Vagina (tissue), 2 donors: ENCODE results near the gene PPP2R2B. TPM values are rescaled to one million over a fixed set of nuclear protein-coding genes. Genes with fewer than 3 reads are reported as not detected.

Source experiments
- DNase-seq, 2 donors: peaks; one replicate each; pipeline ENCODE4 v3.0.0-alpha.2; 2017; ENCODE audit errors: extremely low spot score in 2 of 2
- H3K27ac ChIP-seq: fragments of 200-600 bp; sonication (generic); one replicate; pipeline ENCODE4 v1.5.1; 2019
- H3K27me3 ChIP-seq: fragments of 200-600 bp; sonication (generic); one replicate; pipeline ENCODE4 v1.5.1; 2019
- H3K36me3 ChIP-seq, 2 donors: fragments of 200-600 bp; sonication (generic); one replicate each; pipeline ENCODE4 v1.5.1; 2017 to 2019
- H3K4me1 ChIP-seq: fragments of 200-600 bp; sonication (generic); one replicate; pipeline ENCODE4 v1.5.1; 2019
- H3K4me3 ChIP-seq, 2 donors: fragments of 200-600 bp; sonication (generic); 1 replicate in 1 of 2; 2 replicates in 1 of 2; pipeline ENCODE4 v1.5.1; 2016 to 2019
- H3K9me3 ChIP-seq: fragments of 200-600 bp; sonication (generic); one replicate; pipeline ENCODE4 v1.5.1; 2019
- POLR2A ChIP-seq, 2 donors: fragments of 450-650 bp; IDR thresholded peaks; one replicate each; pipeline ENCODE4 v1.6.1; 2017; ENCODE audit warnings: antibody characterized with exemption in 2 of 2, mild to moderate bottlenecking in 2 of 2, moderate library complexity in 2 of 2
- POLR2AphosphoS5 ChIP-seq, 2 donors: sonication (generic); formaldehyde crosslinking; IDR thresholded peaks; one replicate each; pipeline ENCODE4 v1.9.0; 2017; ENCODE audit warnings: antibody characterized with exemption in 2 of 2, mild to moderate bottlenecking in 2 of 2, low read depth in 1 of 2; ENCODE audit not compliant: insufficient read depth in 1 of 2
- intact Hi-C: fragments of 100-400 bp; cut with DNase I; formaldehyde crosslinking; loops from one replicate; pipeline ENCODE4 v1.15.1; 2023
- total RNA-seq: library from RNA; depleted of rRNA; stranded (reverse); fragments of >200 nt; gene quantifications from one replicate; pipeline ENCODE4 v1.2.3, GENCODE V29; 2016
- TF ChIP-seq, protein P1 (sequence below), 3 experiments: fragments of 450-650 bp in 2 of 3; fragments of 200-600 bp in 1 of 3; sonication (generic) in 1 of 3; IDR thresholded peaks; one replicate each; pipeline ENCODE4 v1.5.1; 2017 to 2019; ENCODE audit warnings: antibody characterized with exemption in 3 of 3, mild to moderate bottlenecking in 2 of 3, moderate library complexity in 2 of 3

The PPP2R2B gene
- total RNA-seq, 1 donor from 2014 or later = 6.6 TPM

DNA sequence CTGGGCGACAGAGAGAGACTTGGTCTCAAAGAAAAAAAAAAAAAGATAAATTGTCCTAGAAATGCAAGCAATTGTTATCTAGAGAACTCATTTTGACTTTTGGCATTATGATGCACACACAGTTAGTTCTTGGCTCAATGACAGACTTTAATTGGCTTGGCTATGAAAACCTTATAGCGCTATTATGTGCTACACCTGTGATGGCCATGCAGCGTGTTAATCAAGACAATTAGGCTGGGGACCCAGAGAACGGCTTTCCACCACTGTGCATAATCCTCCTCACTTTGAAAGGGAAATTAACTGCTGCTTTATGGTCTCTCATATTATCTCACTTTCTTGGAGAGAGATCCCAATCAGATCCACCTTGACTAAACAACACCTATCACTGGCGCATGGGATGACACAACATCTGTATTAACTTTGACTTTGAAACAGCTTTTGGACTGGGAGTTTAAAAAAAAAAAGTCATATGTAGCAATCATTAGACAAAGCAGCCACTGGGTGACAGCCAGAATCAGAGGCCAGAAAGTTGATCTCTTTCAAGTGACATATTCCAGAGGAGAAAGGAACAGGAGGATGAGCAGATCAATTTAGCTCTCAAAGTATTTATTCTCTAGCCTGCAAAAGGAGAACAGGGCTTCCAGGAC is 132.5 kb downstream of the PPP2R2B start:
- Histone ChIP-seq H3K27me3 (no peaks in the 10 kb centered on the region), H3K36me3 (no peaks in the 10 kb centered on the region), H3K4me1 (no peaks in the 10 kb centered on the region), H3K4me3 (no peak overlapping the region), H3K9me3 (no peaks in the 10 kb centered on the region), H3K27ac (no peak overlapping the region)
- no peak for TF ChIP-seq POLR2A (IDR thresholded peaks at IDR 0.05)
- TF ChIP-seq POLR2AphosphoS5 (IDR thresholded peaks at IDR 0.05; ENCODE audit: insufficient read depth in 1 of 2, low read depth in 1 of 2) = no peak
- TF ChIP-seq, protein P1, sequence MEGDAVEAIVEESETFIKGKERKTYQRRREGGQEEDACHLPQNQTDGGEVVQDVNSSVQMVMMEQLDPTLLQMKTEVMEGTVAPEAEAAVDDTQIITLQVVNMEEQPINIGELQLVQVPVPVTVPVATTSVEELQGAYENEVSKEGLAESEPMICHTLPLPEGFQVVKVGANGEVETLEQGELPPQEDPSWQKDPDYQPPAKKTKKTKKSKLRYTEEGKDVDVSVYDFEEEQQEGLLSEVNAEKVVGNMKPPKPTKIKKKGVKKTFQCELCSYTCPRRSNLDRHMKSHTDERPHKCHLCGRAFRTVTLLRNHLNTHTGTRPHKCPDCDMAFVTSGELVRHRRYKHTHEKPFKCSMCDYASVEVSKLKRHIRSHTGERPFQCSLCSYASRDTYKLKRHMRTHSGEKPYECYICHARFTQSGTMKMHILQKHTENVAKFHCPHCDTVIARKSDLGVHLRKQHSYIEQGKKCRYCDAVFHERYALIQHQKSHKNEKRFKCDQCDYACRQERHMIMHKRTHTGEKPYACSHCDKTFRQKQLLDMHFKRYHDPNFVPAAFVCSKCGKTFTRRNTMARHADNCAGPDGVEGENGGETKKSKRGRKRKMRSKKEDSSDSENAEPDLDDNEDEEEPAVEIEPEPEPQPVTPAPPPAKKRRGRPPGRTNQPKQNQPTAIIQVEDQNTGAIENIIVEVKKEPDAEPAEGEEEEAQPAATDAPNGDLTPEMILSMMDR (IDR thresholded peaks at IDR 0.05) = no peak
- DNase-seq = no peak
- intact Hi-C loops = no loop called here

DNA sequence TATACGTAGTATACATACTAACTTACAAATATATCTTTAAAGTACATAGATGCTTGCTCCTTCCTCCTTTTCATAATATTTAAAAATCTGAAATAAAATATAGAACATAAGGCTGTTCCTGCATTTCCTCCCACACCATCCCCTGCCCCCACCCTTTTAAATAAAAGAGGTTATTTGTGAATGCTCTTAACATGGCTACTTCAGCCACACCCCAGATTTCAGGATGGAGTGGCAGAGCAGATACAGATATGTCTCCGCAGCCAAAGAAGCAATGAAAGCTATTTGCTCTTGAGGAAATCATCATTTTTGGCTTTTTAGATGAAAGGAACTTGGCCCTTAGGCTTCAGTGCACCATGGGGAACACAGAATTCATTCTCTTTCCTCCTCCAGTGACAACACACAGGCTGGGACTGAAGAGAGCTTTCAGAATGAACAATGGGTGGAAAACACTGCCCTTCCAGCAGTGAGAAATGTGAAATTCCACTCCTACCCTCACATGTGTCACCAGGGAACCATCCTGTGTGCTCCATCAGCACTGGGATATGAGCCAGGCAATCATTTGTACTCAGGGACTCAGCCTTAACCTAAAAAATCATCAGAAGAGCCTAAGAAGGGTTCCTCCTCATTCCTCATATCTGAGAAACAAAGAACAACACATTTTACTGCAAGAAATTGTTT is 134.3 kb downstream of the PPP2R2B start:
- H3K36me3 ChIP-seq = no peaks in the 10 kb centered on the region
- no peak for DNase-seq
- H3K4me3 ChIP-seq = no peak overlapping the region
- no peak for TF ChIP-seq POLR2A (IDR thresholded peaks at IDR 0.05)
- TF ChIP-seq, protein P1 (IDR thresholded peaks at IDR 0.05) = no peak
- no peak for TF ChIP-seq POLR2AphosphoS5 (IDR thresholded peaks at IDR 0.05; ENCODE audit: insufficient read depth in 1 of 2, low read depth in 1 of 2)
- no peaks in the 10 kb centered on the region for H3K4me1 ChIP-seq
- no peaks in the 10 kb centered on the region for H3K27me3 ChIP-seq
- intact Hi-C loops = no loop called here
- H3K9me3 ChIP-seq = no peaks in the 10 kb centered on the region
- H3K27ac ChIP-seq = no peak overlapping the region

DNA sequence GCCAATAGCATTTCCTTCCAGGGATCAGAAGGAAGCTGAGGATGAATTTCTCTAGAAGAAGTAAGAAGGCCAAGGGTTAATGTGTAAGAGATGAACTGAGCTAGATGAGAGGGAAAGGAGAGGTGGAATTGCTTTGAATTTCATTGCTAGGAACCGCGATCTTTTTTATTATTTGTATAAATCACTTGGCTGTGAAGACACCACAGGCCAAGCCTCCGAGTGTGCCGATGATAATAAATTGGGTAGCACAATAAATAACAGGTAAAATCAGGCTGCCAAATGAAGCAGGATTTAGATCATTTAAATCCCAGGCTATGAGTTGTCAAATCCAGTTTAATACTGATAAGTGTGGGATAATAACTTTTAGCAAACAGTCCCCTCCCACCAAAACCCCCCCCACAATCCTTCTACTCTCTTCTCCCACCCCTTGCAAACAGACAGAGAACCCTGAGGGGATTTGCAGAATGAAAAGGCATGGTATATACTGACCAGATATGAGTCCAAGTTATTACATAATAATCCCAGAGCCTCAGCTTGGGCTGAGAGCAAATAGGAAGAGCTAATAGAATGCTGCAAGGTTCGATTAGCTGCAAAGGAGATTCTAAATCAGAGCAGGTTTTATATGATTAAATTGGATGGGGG is 143.5 kb downstream of the PPP2R2B start:
- Histone ChIP-seq H3K27ac (no peak overlapping the region), H3K27me3 (no peaks in the 10 kb centered on the region), H3K9me3 (no peaks in the 10 kb centered on the region), H3K4me1 (no peaks in the 10 kb centered on the region), H3K4me3 (no peak overlapping the region), H3K36me3 (no peaks in the 10 kb centered on the region)
- no peak for DNase-seq
- intact Hi-C loops = no loop called here
- TF ChIP-seq, protein P1 (IDR thresholded peaks at IDR 0.05) = no peak
- TF ChIP-seq POLR2AphosphoS5 (IDR thresholded peaks at IDR 0.05; ENCODE audit: insufficient read depth in 1 of 2, low read depth in 1 of 2) (no peak), POLR2A (IDR thresholded peaks at IDR 0.05) (no peak)

DNA sequence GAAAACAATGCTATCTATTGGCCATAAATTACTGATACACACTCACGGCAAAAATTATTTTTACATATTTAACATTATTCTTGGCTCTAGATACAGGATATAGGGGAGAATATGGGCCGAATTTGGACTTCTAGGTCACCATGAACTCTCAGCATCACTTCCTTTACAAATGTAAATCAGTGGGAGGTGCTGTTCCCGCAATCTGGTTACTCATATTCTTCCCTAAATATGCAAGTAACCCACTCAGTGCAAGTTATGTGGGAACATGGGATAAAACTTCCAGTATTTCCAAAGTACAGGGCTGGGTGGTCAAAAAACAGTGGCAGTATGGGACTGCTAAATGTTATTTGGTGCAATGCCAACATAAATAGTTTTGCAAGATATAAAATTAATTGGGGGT is 145.6 kb downstream of the PPP2R2B start:
- no peak for TF ChIP-seq POLR2AphosphoS5 (IDR thresholded peaks at IDR 0.05; ENCODE audit: insufficient read depth in 1 of 2, low read depth in 1 of 2)
- TF ChIP-seq, protein P1 (IDR thresholded peaks at IDR 0.05) = no peak
- TF ChIP-seq POLR2A (IDR thresholded peaks at IDR 0.05) = no peak
- intact Hi-C loops = no loop called here
- Histone ChIP-seq H3K4me3 (no peak overlapping the region), H3K9me3 (no peaks in the 10 kb centered on the region), H3K36me3 (no peaks in the 10 kb centered on the region), H3K27me3 (no peaks in the 10 kb centered on the region), H3K4me1 (no peaks in the 10 kb centered on the region), H3K27ac (no peak overlapping the region)
- DNase-seq = no peak
